Lung (tissue), 12 donors: ENCODE results near the gene HMCN2. TPM values are rescaled to one million over a fixed set of nuclear protein-coding genes. Genes with fewer than 3 reads are reported as not detected.

Experiments used
- ATAC-seq: fragments of 200-7000 bp; cut with Tn5 transposase; one replicate; pipeline ENCODE4 v1.9.1; 2020; ENCODE audit warnings: moderate number of reproducible peaks; ENCODE audit not compliant: insufficient read depth, low FRiP score
- DNase-seq, 3 donors: peaks; one replicate each; pipeline ENCODE4 v3.0.0-alpha.2; 2013 to 2017
- H3K27ac ChIP-seq, 2 donors: one replicate each; pipeline ENCODE4 v1.5.1; 2013; ENCODE audit warnings: mild to moderate bottlenecking in 2 of 2, moderate library complexity in 2 of 2, control low read depth in 1 of 2, inconsistent platforms in 1 of 2, low read depth in 1 of 2, low read length in 1 of 2
- H3K27me3 ChIP-seq, 3 donors: one replicate each; pipeline ENCODE4 v1.5.1; 2013; ENCODE audit warnings: low read length in 2 of 3; ENCODE audit not compliant: control insufficient read depth in 3 of 3, insufficient read depth in 3 of 3
- H3K36me3 ChIP-seq, 4 donors: one replicate each; pipeline ENCODE4 v1.5.1; 2013; ENCODE audit warnings: low read length in 4 of 4, mild to moderate bottlenecking in 1 of 4, moderate library complexity in 1 of 4; ENCODE audit not compliant: control insufficient read depth in 4 of 4, insufficient read depth in 4 of 4
- H3K4me1 ChIP-seq, 5 donors: one replicate each; pipeline ENCODE4 v1.5.1; 2013; ENCODE audit warnings: low read length in 5 of 5, mild to moderate bottlenecking in 2 of 5, moderate library complexity in 1 of 5; ENCODE audit not compliant: control insufficient read depth in 5 of 5, insufficient read depth in 5 of 5
- H3K4me3 ChIP-seq: one replicate; pipeline ENCODE4 v1.5.1; 2013; ENCODE audit warnings: mild to moderate bottlenecking, control low read depth, moderate library complexity
- H3K9ac ChIP-seq, 2 donors: one replicate each; pipeline ENCODE4 v1.5.1; 2013; ENCODE audit warnings: low read length in 2 of 2, control low read depth in 1 of 2; ENCODE audit not compliant: insufficient read depth in 1 of 2
- H3K9me3 ChIP-seq, 4 donors: one replicate each; pipeline ENCODE4 v1.5.1; 2013; ENCODE audit warnings: low read length in 3 of 4, mild to moderate bottlenecking in 1 of 4, moderate library complexity in 1 of 4; ENCODE audit not compliant: control insufficient read depth in 4 of 4, insufficient read depth in 3 of 4
- WGBS, 2 donors: extraction: QIAGEN DNeasy Blood & Tissue Kit; methylation state at CpG; one replicate each; pipeline ENCODE4 v1.1.7; 2013; 5-methylcytosine and 5-hydroxymethylcytosine counted together
- polyA plus RNA-seq, 2 donors: library from polyadenylated mRNA; stranded (reverse); fragments of 200-250 nt; gene quantifications; one replicate each; pipeline ENCODE4 v1.2.1, GENCODE V29; 2013
- total RNA-seq, 2 donors: library from RNA; depleted of rRNA in 1 of 2; stranded (reverse); fragments of >200 nt in 1 of 2; gene quantifications; one replicate each; pipeline ENCODE4 v1.2.1, GENCODE V29; 2014 to 2021
- TF ChIP-seq, protein P1 (sequence below): IDR thresholded peaks from 2 replicates; pipeline ENCODE4 v1.5.1; 2012; ENCODE audit warnings: mild to moderate bottlenecking; ENCODE audit errors: control extremely low read depth, extremely low read depth
- donor health status: control.
- donor health status: control.
- donor health status: Bipolar disorder and iron deficiency.
- donor health status: healthy.
- donor health status: DM: yes; HTN: yes; CAD: no.

The HMCN2 gene
- total and polyA plus RNA-seq, 4 donors: 2.1 to 5.2 (median 3.7) TPM

GRCh38 chr9:130283539-130284248, 18.1 kb downstream of the HMCN2 start:
- peaks cover 0 to 2% (median 0%) of the 10 kb centered on the region in 4 donors for H3K9me3 ChIP-seq
- H3K4me1 ChIP-seq: peaks cover 2 to 33% (median 4%) of the 10 kb centered on the region in 5 donors
- H3K4me3 ChIP-seq: no peak overlapping the region
- WGBS, 2 donors: 79 to 84% methylated on average over 4 of the region's 4 CpGs
- H3K27ac ChIP-seq: no peak overlapping the region
- no peaks in the 10 kb centered on the region for H3K36me3 ChIP-seq
- no peak overlapping the region for H3K9ac ChIP-seq
- ATAC-seq (no peak), DNase-seq (no peak)
- TF ChIP-seq, protein P1, sequence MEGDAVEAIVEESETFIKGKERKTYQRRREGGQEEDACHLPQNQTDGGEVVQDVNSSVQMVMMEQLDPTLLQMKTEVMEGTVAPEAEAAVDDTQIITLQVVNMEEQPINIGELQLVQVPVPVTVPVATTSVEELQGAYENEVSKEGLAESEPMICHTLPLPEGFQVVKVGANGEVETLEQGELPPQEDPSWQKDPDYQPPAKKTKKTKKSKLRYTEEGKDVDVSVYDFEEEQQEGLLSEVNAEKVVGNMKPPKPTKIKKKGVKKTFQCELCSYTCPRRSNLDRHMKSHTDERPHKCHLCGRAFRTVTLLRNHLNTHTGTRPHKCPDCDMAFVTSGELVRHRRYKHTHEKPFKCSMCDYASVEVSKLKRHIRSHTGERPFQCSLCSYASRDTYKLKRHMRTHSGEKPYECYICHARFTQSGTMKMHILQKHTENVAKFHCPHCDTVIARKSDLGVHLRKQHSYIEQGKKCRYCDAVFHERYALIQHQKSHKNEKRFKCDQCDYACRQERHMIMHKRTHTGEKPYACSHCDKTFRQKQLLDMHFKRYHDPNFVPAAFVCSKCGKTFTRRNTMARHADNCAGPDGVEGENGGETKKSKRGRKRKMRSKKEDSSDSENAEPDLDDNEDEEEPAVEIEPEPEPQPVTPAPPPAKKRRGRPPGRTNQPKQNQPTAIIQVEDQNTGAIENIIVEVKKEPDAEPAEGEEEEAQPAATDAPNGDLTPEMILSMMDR: no peak
- peaks cover 0 to 7% (median 3%) of the 10 kb centered on the region in 3 donors for H3K27me3 ChIP-seq

DNA sequence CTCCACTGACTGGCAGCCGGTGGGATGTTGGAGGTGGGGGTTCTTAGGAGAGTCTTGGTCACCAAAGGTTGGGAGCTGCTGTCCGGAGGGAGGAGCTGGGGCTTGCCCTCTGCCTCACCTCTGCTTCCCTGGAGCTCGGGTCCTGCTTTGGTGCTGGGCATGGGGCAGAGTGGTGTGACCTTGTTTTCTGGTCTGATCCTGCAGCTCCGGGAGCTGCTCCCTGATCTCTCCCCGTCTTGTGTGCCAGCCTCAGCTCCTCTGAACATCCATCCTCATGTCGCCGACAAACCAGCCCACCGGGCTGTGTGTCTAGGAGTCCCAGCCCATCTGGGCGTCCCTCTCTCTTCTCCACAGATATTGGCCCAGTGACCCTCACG, 18.7 kb downstream of the HMCN2 start:
- ATAC-seq (no peak), DNase-seq (no peak)
- 72 to 81% methylated on average over 10 of the region's 10 CpGs for WGBS, 2 donors
- Histone ChIP-seq H3K9ac (no peak overlapping the region), H3K9me3 (peaks cover 0 to 2% (median 0%) of the 10 kb centered on the region in 4 donors), H3K4me3 (no peak overlapping the region), H3K4me1 (peaks cover 2 to 39% (median 5%) of the 10 kb centered on the region in 5 donors), H3K27ac (no peak overlapping the region), H3K36me3 (no peaks in the 10 kb centered on the region), H3K27me3 (peaks cover 0 to 9% (median 3%) of the 10 kb centered on the region in 3 donors)
- TF ChIP-seq, protein P1: no peak

GRCh38 chr9:130284690-130285089, 19.1 kb downstream of the HMCN2 start:
- TF ChIP-seq, protein P1: no peak
- WGBS, 2 donors: 92 to 93% methylated on average over 7 of the region's 7 CpGs
- Histone ChIP-seq H3K9me3 (peaks cover 0 to 2% (median 0%) of the 10 kb centered on the region in 4 donors), H3K9ac (no peak overlapping the region), H3K36me3 (no peaks in the 10 kb centered on the region), H3K27me3 (peaks cover 0 to 9% (median 3%) of the 10 kb centered on the region in 3 donors), H3K4me3 (no peak overlapping the region), H3K4me1 (peaks cover 2 to 43% (median 7%) of the 10 kb centered on the region in 5 donors), H3K27ac (no peak overlapping the region)
- no peak for ATAC-seq
- no peak for DNase-seq
